ENCODE results near the gene DTX3. TPM values are rescaled to one million over a fixed set of nuclear protein-coding genes. Genes with fewer than 3 reads are reported as not detected.
A peak's percentile ranks its signal among the peaks of the same experiment; 100 is the strongest.
"Not testable (repeated sequence)": the region's sequence is repeated elsewhere in the genome, so short reads cannot be mapped to it uniquely, and the experiment has no call there.

Gene DTX3
- total RNA-seq, 1 experiment from 2014 or later, result 16.8 TPM

DNA sequence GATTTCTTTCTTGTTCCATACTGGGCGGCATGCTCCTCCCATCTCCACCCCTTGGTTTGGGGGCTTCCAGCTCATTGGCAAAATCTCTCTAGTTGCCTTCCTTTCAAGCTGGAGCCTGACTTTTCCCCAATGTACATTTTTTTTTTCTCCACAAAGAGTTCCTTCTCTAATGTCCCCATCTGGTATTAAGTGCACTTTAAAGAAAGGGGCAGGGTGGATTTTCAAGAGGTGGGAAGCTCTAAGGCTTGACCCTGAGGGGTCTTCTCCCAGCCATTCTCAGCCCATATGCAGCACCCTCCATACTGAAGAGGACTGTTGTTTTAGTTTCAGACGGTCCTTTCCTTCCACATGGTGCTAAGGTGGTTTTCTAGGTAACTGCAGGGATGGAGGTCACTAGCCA is 19.5 kb upstream of the DTX3 start:
- Histone ChIP-seq H3K9me2 (replicated peaks; ENCODE audit: insufficient read depth, low read length) (no peaks in the 10 kb centered on the region), H2AFZ (ENCODE audit: low read length) (no peak overlapping the region), H3K9ac (ENCODE audit: low read length) (no peak overlapping the region), H3K27ac (ENCODE audit: low read length) (no peak overlapping the region), H3K4me1 (ENCODE audit: low read length) (no peaks in the 10 kb centered on the region), H4K20me1 (ENCODE audit: insufficient read depth, low read depth, low read length) (no peaks in the 10 kb centered on the region), H3K4me2 (ENCODE audit: low read depth, low read length, poor library complexity, severe bottlenecking) (no peak overlapping the region), H3K27me3 (ENCODE audit: low read length) (no peaks in the 10 kb centered on the region), H3K9me3 (ENCODE audit: low read length) (no peaks in the 10 kb centered on the region), H3K36me3 (ENCODE audit: insufficient read depth, low read length) (peaks cover 27% of the 10 kb centered on the region), H3K4me3 (ENCODE audit: low read length) (no peak overlapping the region), H3K79me2 (ENCODE audit: low read length) (no peaks in the 10 kb centered on the region)
- DNase-seq, result no peak

DNA sequence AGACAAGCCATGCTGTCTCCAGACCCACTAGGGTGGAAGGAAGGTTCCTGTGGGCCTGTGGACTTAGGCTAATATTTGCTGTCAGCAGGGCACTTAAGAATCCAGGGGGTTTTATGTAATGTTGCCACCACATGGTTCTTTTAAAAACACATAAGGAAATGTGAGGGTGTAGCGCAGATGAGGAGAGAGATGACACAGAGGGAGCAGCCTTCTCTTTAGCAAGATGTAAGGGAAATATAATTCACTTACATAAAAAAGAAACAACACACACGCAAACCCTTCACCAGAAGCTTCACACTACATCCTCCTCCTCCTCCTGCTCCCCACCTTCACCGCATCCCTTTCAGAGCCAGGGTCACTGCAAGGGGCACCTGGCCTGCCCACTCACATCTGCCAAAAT is 18.5 kb upstream of the DTX3 start:
- Histone ChIP-seq H3K4me3 (ENCODE audit: low read length) (no peak overlapping the region), H3K9me3 (ENCODE audit: low read length) (no peaks in the 10 kb centered on the region), H3K4me2 (ENCODE audit: low read depth, low read length, poor library complexity, severe bottlenecking) (no peak overlapping the region), H3K9me2 (replicated peaks; ENCODE audit: insufficient read depth, low read length) (no peaks in the 10 kb centered on the region), H2AFZ (ENCODE audit: low read length) (no peak overlapping the region), H3K79me2 (ENCODE audit: low read length) (peaks cover under 1% of the 10 kb centered on the region; the same call in 1 of the 2 replicates), H3K4me1 (ENCODE audit: low read length) (peaks cover 7% of the 10 kb centered on the region), H4K20me1 (ENCODE audit: insufficient read depth, low read depth, low read length) (no peaks in the 10 kb centered on the region), H3K27ac (ENCODE audit: low read length) (no peak overlapping the region), H3K27me3 (ENCODE audit: low read length) (no peaks in the 10 kb centered on the region), H3K9ac (ENCODE audit: low read length) (no peak overlapping the region), H3K36me3 (ENCODE audit: insufficient read depth, low read length) (peaks cover 24% of the 10 kb centered on the region)
- no peak for DNase-seq

DNA sequence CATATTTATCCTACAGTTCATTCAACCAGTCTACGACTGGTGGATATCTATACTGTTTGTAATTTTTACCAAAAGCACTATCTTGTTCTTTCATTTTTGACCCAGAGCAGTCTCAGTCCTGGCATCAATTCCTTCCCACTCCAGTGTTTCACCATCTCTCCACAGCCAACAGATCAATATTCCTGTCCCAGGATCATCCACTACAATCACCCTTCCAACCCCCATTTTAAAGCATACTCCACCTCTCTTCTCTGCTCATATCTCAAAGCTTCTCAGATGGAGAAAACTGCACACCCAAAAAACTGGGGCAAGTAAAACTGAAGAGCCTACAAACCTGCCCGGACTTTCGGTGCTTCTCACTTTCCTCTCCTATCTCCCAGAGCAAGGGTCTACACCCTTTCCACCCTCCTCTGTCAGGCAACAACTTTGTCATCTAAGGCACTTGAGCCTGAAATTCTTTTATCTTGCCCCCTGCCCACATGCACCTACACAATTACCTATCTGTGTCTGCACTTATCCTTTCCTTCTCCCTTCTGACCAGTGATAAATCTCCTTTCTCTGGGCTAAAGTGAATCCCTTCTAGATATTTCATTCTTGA is 17.7 kb upstream of the DTX3 start:
- H3K27ac ChIP-seq (ENCODE audit: low read length), result no peak overlapping the region
- H3K27me3 ChIP-seq (ENCODE audit: low read length), result no peaks in the 10 kb centered on the region
- peaks cover 8% of the 10 kb centered on the region for H3K79me2 ChIP-seq (ENCODE audit: low read length)
- H3K4me3 ChIP-seq (ENCODE audit: low read length), result no peak overlapping the region
- H4K20me1 ChIP-seq (ENCODE audit: insufficient read depth, low read depth, low read length), result no peaks in the 10 kb centered on the region
- no peak overlapping the region for H3K4me2 ChIP-seq (ENCODE audit: low read depth, low read length, poor library complexity, severe bottlenecking)
- no peak overlapping the region for H2AFZ ChIP-seq (ENCODE audit: low read length)
- H3K9ac ChIP-seq (ENCODE audit: low read length), result no peak overlapping the region
- H3K9me2 ChIP-seq (replicated peaks; ENCODE audit: insufficient read depth, low read length), result no peaks in the 10 kb centered on the region
- H3K9me3 ChIP-seq (ENCODE audit: low read length), result no peaks in the 10 kb centered on the region
- peaks cover 19% of the 10 kb centered on the region for H3K36me3 ChIP-seq (ENCODE audit: insufficient read depth, low read length)
- DNase-seq, result no peak
- peaks cover 11% of the 10 kb centered on the region for H3K4me1 ChIP-seq (ENCODE audit: low read length)

DNA sequence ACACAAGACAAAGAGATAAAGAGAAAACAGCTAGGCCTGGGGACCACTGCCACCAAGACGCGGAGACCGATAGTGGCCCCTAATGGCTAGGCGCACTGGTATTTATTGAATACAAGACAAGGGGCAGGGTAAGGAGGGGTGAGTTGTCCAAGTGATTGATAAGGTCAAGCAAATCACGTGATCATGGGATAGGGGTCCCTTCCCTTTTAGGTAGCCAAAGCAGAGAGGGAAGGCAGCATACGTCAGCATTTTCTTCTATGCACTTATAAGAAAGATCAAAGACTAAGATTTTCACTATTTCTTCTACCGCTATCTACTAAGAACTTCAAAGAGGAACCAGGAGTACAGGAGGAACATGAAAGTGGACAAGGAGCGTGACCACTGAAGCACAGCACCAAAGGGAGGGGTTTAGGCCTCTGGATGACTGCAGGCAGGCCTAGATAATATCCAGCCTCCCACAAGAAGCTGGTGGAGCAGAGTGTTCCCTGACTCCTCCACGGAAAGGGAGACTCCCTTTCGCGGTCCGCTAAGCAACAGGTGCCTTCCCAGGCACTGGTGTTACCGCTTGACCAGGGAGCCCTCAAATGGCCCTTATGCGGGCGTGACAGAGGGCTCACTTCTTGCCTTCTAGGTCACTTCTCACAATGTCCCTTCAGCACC is 15.5 kb upstream of the DTX3 start:
- not testable (repeated sequence) for H2AFZ ChIP-seq (ENCODE audit: low read length); H3K27ac ChIP-seq (ENCODE audit: low read length); H3K9me2 ChIP-seq (replicated peaks; ENCODE audit: insufficient read depth, low read length); DNase-seq; H3K4me3 ChIP-seq (ENCODE audit: low read length); H3K4me2 ChIP-seq (ENCODE audit: low read depth, low read length, poor library complexity, severe bottlenecking); H4K20me1 ChIP-seq (ENCODE audit: insufficient read depth, low read depth, low read length); H3K27me3 ChIP-seq (ENCODE audit: low read length); H3K9me3 ChIP-seq (ENCODE audit: low read length); H3K9ac ChIP-seq (ENCODE audit: low read length)
- Histone ChIP-seq H3K79me2 (ENCODE audit: low read length) (peaks cover 27% of the 10 kb centered on the region), H3K36me3 (ENCODE audit: insufficient read depth, low read length) (peaks cover 14% of the 10 kb centered on the region), H3K4me1 (ENCODE audit: low read length) (peaks cover 21% of the 10 kb centered on the region)

- H3K9me3 ChIP-seq (ENCODE audit: low read length), result no peaks in the 10 kb centered on the region
- peak overlapping the region; percentile 51 for H3K9ac ChIP-seq (ENCODE audit: low read length)
- H3K4me3 ChIP-seq (ENCODE audit: low read length), result peak overlapping the region; percentile 77
- peaks cover 21% of the 10 kb centered on the region for H3K4me1 ChIP-seq (ENCODE audit: low read length)
- no peaks in the 10 kb centered on the region for H3K9me2 ChIP-seq (replicated peaks; ENCODE audit: insufficient read depth, low read length)
- no peaks in the 10 kb centered on the region for H3K27me3 ChIP-seq (ENCODE audit: low read length)
- peak overlapping the region; percentile 82 for H2AFZ ChIP-seq (ENCODE audit: low read length)
- H4K20me1 ChIP-seq (ENCODE audit: insufficient read depth, low read depth, low read length), result no peaks in the 10 kb centered on the region
- H3K36me3 ChIP-seq (ENCODE audit: insufficient read depth, low read length), result 0 out of 2 replicates have a peak, but pooled peaks cover 3% of the 10 kb centered on the region
- H3K79me2 ChIP-seq (ENCODE audit: low read length), result peaks cover 27% of the 10 kb centered on the region
- H3K4me2 ChIP-seq (ENCODE audit: low read depth, low read length, poor library complexity, severe bottlenecking), result peak overlapping the region; percentile 81
- DNase-seq, result no peak
- no peak overlapping the region for H3K27ac ChIP-seq (ENCODE audit: low read length)
Measured at GRCh38 chr12:57590479-57590863, 14.2 kb upstream of the DTX3 start.

DNA sequence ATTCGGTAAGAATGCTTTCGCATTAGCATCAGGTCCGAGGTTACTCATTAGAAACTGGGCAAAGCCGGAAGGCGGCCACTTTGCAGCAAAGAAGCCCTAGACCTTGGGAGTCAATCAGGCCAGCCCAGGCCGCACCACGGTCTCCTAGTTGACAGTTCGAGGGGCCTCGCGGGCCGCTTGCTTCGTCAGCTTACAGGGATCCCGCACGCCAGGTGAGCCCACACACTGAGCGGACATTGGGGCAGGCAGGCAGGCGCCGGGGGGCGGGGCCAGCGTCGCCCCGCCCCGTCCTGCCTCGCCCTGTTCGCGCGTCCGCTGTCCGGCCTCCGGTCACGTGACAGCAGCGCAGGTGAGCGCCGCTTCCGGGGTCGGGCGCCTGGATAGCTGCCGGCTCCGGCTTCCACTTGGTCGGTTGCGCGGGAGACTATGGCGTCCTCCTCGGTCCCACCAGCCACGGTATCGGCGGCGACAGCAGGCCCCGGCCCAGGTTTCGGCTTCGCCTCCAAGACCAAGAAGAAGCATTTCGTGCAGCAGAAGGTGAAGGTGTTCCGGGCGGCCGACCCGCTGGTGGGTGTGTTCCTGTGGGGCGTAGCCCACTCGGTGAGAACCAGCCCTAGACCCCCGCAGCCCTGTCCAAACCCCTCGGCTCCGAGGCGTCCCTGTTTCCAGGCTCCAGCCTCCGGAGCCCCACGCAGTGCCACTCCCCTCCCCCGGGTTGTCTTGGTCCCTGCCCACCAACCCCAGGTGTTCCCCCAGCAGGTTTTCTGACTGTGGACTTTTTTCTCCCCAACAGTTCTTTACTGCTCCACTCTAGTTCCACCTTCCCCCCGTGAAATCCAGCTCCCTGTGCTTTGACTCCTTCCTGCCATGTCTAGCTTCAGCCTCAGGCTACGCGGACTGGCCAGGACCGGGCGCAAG is 13.5 kb upstream of the DTX3 start, which contains the start of gene PIP4K2C:
Gene PIP4K2C (plus strand): TSS at position 329 of the 918 bp plus-strand sequence. CDS start 98 bp downstream, at position 427.
- Histone ChIP-seq H4K20me1 (ENCODE audit: insufficient read depth, low read depth, low read length) (no peaks in the 10 kb centered on the region), H3K4me1 (ENCODE audit: low read length) (peaks cover 21% of the 10 kb centered on the region), H3K27ac (ENCODE audit: low read length) (no peak within 1 kb of the TSS), H3K36me3 (ENCODE audit: insufficient read depth, low read length) (0 out of 2 replicates have a peak, but pooled peaks cover under 1% of the 10 kb centered on the region), H3K9ac (ENCODE audit: low read length) (peak within 1 kb of the TSS; percentile 79), H3K9me3 (ENCODE audit: low read length) (no peaks in the 10 kb centered on the region), H3K27me3 (ENCODE audit: low read length) (no peaks in the 10 kb centered on the region), H3K4me3 (ENCODE audit: low read length) (peak within 1 kb of the TSS; percentile 77), H3K79me2 (ENCODE audit: low read length) (peaks cover 27% of the 10 kb centered on the region), H3K9me2 (replicated peaks; ENCODE audit: insufficient read depth, low read length) (no peaks in the 10 kb centered on the region), H3K4me2 (ENCODE audit: low read depth, low read length, poor library complexity, severe bottlenecking) (peak within 1 kb of the TSS; percentile 81), H2AFZ (ENCODE audit: low read length) (peak within 1 kb of the TSS; percentile 82)
- peak; percentile 95 for DNase-seq

DNA sequence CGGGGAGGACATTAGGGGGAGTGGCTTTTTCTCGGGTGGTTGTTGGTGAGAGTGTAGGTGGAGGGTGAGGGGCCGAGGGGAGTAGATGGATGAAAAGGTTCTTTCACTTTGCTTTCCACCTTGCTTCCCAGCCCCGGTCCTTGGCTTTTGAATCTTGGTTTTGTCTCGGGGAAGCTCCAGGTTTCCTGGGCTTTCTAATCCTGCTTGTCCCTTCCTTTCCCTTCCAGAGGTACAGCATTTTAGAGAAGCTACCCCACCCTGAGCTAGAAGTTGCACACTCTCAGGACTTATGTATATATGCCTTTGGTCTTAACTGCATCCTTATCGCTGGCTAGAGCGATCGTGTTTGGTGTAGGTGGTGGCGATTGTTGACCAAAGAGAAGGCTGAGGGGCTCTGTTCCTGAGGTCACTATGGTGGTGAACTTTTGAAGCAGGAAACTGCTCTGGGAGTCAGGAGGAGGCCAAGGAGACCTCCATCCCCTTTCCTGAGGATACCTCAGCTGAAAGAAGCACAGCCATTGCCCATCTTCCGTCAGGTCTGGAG is 12.8 kb upstream of the DTX3 start:
- Histone ChIP-seq H3K36me3 (ENCODE audit: insufficient read depth, low read length) (no peaks in the 10 kb centered on the region; the same call in 1 of the 2 replicates), H4K20me1 (ENCODE audit: insufficient read depth, low read depth, low read length) (no peaks in the 10 kb centered on the region), H3K4me2 (ENCODE audit: low read depth, low read length, poor library complexity, severe bottlenecking) (peak overlapping the region; percentile 81), H3K4me3 (ENCODE audit: low read length) (peak overlapping the region; percentile 77), H3K4me1 (ENCODE audit: low read length) (peaks cover 21% of the 10 kb centered on the region), H3K9me2 (replicated peaks; ENCODE audit: insufficient read depth, low read length) (no peaks in the 10 kb centered on the region), H2AFZ (ENCODE audit: low read length) (no peak overlapping the region; the same call in 1 of the 2 replicates), H3K9ac (ENCODE audit: low read length) (peak overlapping the region; percentile 79), H3K79me2 (ENCODE audit: low read length) (peaks cover 27% of the 10 kb centered on the region), H3K27me3 (ENCODE audit: low read length) (no peaks in the 10 kb centered on the region), H3K27ac (ENCODE audit: low read length) (no peak overlapping the region), H3K9me3 (ENCODE audit: low read length) (no peaks in the 10 kb centered on the region)
- DNase-seq, result peak; percentile 47
